ENCODE results near the gene IL4R.
A peak's percentile ranks its signal among the peaks of the same experiment; 100 is the strongest.

The IL4R gene

DNA sequence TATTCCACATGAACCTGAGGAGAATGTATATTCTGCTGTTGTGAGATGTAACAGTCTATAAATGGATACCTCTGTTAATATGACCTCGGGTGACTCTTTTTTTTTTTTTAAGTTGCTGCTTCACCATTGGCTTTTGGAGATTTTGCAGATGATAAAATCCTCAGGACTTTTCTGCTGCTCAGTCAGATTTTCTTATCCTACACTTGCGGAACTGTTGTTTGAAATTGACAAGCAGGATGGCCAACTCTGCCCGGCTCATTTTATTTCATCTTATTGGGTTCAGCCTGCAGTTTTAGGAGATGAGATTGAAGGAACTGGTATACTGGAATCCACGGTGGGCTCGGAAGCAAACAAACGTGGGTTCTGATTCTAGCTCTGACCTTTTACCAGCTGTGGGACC, 19.3 kb downstream of the IL4R start:
- no peak for DNase-seq

DNA sequence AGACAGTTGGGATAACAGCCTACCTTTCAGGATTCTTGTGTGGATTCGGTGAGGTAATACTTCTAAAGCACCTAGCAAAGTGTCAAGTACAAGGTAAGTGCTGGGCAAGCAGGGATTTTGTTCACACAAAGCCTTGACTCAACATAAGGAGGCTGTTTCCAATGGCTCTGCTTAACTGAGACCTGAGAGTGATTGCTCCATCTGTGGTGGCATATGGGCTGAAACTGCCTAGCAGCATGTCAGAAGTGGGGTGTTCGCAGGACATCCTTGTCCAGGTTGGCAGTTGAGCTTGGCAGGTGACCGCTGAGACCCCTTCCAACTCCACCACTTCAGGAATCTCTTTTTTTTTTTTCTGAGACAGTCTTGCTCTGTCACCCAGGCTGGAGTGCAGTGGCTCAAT, 19.8 kb downstream of the IL4R start:
- DNase-seq: no peak

DNA sequence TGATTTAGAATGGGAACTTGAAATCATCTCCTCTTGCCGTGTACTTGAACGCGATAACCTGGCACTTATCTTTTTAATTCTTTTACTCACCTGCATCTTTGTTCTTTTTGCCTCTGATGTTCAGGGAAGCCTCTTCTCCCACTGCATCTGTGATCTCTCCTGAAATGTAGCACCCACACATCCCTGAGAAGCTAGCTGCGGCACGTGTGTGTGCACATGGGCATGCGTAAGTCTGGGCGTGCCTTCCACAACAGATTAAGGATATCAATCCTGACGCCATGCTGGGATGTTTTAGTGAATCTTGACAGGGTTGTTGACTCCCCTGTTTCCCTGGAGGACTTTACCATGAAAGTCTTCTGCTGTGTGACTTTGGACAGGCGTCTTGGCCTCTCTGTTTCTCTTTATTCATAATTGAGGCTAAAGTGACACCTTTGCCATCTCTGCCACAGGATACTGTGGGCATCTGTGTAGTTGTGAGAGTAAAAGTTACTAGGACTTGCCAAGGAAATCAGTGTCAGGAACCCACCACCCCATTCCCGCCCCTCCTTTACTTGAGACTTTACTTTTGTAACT, 20.5 kb downstream of the IL4R start:
- no peak for DNase-seq

DNA sequence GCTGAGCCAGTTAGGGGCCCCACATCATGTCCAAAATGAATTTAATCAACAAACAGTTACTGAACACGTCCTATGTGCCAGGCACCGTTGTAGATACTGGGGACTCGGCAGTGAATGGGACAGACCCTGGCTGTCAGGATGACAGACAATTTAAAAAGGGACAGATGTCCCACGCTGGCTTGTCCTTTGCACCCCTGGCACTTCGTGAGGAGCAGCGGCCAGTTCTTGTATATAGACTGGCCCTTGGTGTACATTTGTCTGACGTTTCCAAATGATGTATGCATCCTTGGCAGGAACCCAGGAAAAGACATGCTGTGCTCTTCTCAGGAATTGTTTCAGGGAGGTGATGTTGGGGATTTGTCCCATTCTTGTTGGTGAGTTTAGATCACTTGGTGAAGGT, 21.1 kb downstream of the IL4R start:
- no peak for DNase-seq

DNA sequence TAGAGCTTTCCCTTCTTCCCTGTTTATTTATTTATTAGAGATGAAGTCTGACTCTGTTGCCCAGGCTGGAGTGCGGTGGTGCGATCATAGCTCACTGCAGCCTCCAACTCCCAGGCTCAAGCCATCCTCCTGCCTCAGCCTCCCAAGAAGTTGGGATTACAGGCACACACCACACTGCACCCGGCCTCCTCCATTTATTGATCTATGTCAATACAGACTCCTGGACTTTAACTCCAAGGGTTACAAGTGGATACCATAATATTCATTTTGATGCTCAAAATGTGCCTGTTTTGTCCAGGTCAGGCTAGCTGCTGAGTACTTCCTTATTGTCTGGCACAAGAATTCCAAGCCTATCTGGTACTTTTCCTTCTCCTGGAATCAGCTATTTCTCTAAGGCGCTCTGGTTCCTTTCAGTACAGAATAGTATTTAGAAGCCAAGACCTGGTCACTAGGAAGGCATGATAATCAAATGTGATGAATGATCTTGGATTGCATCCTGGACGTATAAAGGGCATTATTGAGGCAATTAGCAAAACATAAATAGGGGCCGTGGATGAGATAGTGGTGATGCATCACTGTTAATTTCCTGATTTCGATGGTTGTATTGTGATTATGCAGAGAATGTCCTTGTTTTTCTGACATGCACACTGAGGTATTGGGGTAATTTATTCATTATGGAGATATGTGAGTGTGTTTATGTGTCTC, 21.7 kb downstream of the IL4R start:
- DNase-seq: no peak

DNA sequence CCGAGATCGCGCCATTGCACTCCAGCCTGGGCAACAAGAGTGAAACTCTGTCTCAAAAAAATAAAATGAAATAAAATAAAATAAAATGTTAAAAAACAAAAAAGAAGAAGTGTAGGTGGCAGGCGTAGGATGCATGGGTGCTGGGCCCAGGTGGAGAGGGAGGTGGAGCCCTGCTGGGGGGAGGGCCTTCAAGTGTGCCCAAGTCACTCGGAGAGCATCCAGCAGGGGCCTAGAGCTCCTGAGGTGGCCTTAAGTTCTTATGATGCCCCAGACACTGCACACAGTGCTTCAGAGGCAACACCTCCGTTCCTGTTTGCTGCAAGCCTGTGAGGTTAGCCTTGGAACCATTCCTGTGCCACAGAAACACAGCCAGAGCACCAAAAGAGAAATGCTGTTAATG, 23.2 kb downstream of the IL4R start:
- DNase-seq: no peak

DNA sequence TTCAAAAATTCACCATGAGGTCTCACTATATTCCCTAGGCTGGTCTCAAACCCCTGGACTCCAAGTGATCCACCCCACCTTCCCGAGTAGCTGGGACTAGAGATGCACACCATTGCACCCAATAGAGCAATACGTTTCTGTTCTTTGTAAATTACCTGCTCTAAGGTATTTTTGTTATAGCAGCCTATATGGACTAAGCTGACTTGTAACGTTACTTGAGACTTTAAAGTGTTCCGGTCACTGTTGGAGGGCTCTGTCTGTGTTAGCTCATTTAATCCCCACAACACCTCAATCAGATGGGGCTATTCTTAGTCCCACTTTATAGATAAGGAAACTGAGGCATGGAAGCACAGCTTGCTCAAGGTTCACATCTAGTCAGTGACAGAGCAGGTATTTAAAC, 25.4 kb downstream of the IL4R start:
- no peak for DNase-seq

DNA sequence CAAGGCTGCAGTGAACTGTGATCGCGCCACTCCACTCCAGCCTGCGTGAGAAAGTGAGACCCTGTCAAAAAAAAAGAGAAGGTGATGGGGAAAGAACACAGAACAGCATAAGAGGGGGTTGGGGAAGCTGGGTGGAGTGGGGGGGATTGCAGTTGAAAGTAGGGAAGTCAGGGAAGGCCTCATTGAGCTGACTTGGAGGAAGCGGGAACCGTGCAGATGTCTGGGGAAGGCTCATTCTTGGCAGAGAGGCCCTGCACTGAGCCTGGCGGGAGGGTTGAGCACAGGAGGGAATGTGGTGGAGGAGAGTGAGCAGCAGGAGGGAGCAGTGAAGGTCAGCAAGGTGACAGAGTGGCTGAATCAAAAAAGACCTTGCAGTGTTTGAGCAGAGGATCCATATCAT, 26.9 kb downstream of the IL4R start:
- no peak for DNase-seq

DNA sequence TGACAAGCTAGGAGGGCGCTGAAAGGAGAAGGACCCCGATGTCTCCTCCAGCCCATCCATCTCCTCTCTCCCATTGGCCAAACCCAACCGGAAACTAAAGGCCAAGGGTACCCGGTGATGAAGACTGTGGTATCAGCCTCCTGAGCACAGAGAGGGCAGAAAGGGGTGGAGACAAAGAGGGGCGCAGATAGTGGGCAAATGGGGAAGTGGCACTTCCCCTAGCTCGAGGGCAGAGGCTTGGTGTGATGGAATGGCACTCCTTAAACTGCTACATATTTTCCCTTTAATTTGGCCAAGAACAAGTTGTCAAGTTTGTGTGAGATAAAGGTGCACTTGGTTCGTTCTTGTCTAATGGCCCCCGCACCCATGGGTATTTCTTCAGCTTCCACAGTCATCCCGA, 27.8 kb downstream of the IL4R start:
- no peak for DNase-seq

DNA sequence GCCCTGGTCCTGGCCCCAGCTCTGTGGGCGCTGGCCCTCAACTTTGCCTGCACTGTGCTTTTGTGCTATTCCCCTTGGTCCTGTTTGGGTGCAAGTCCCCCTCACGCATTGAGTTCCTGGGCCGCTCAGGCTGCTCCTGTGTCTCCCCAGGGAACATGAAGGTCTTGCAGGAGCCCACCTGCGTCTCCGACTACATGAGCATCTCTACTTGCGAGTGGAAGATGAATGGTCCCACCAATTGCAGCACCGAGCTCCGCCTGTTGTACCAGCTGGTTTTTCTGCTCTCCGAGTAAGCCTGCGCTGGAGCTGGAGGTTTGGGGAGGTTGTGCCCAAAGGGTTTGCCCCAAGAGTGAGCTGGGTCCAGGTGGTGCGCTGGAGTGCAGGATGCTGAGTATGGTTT, 28.2 kb downstream of the IL4R start:
- DNase-seq: no peak

DNA sequence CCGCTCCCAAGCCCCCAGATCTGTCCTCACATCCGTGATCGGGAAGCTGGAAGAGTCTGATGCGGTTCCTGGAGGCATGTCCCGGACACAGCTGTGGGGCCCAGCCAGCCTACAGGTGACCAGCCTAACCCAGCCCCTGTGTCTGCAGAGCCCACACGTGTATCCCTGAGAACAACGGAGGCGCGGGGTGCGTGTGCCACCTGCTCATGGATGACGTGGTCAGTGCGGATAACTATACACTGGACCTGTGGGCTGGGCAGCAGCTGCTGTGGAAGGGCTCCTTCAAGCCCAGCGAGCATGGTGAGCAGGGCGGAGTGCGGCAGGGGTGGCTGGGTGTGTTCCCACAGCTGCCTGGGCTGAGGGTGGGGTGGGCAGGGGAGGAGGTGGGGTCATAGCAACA, 30.9 kb downstream of the IL4R start:
- no peak for DNase-seq

DNA sequence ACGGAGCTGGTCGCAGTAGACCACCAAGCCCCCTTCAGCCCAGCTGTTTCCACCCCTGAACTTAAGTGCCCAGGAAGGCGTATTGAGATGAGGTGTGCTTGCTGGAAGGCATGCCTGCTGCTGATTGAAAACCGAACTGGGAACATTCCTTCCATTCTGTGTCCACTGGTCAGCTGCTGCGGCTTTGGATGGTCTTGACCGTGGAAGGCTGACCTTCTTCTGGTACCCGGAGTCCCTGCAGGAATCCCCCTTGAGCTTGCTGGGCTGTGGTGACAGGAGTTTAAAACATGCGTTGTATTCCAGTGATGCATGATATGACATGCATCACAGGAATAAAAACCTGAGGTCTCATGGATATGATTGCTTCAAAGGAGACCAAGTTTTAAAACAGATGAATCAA, 31.4 kb downstream of the IL4R start:
- no peak for DNase-seq

DNA sequence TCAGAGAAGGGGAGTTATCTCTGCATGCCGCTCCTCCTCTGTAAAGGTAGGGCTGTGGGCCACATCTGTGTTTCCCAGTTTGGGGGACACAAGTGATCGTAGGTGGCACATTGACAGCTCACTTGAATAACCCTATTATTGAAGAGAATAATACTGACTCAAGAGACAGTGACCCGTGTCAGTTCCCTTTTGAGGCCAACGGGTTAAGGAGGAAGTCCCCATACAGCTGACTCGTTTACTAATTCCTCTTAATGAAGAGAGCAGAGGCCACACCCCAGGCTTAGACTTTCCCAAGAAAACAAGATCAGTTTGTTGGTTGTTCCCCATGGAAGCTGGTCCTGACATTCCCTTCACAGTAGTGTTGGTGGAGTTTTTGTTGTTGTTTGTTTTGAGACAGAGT, 33.0 kb downstream of the IL4R start:
- DNase-seq: no peak

DNA sequence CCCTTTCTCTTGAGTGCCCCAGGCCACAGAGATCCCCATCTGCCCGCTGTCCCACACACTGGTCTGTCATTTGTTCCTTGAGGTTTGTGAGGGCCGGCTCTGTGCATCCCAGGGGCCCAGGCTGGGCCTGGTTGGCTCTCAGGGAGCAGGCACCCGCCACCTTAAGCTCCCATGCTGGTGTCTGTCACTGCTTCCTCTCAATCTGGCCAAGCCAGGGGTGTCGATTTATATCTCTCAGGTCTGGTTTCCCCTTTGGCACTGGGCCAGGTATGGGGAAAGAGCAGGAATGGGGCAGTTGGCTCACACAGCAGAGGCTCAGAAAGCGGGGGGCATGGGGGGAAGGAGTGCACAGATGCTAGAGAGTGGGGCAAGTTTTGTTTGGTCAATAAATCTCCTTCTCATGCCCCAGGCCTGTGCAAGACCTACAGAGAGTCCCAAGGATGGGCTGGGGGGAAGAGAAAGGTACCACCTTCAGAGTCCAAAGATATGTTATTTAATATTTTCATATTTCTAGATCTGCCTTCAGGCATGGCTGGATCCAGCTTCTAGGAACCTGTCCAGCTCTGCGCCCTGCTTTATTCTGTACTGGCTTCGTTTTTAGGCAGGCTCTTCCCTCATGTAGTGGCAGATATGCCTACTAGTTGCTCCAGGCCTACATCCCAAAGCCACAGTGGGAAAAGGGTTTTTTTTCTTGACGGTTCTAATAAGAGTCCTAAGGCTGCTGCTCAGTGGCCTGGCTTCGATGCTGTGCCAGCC, 34.3 kb downstream of the IL4R start:
- no peak for DNase-seq

DNA sequence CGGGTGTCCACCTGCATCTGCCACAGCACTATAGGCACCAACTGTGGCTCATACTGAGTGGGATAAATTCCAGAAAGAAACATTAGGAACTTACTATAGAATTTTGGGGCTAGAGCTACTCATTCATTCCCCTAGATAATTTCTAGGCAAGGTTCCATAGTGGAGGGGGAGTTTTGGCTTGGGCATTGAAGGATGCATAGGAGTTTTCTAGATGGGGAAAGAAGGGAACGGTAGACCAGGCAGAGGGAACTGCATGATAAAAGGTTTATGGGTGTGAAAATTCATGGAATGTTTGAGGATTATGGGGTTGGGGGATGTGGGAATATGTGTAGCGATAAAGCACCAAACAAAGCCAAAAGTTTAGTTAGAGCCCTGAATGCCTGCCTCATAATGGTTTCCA, 35.5 kb downstream of the IL4R start:
- DNase-seq: no peak

DNA sequence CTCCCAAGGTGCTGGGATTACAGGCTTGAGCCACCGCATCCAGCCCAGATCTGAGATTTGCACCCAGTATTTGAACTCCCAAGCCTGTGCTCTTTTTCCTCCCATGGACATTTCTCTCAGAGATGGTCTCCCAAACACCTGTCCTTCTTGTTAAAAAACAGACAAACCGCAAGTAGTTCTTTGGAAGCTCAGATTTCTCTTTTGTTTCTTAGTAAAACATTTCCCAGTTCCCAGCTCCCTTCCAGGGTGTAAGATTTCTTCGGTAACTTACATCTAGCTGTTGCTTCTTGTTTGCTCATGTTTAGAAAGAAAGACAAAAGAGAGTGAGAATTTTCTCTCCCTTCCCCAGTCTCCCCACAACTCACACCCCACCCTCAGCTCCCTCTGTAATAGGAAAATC, 36.2 kb downstream of the IL4R start:
- no peak for DNase-seq

DNA sequence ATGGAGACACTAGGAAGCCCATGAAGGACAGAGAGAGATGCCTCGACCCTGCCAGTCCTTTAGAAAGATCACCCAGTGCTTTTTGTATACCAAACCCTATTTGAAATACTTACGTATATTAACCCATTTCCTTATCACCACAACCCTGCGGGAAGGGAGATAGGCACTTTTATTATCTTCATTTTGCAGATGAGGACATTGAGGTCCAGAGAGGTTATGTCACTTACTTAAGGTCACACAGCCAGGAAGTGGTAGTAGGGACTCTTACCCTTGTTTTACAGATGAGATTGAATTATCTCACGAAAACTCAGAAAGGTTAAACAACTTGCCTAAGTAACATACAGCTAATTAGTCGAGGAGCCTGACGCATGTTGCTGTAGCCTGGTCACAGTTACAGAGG, 38.2 kb downstream of the IL4R start:
- DNase-seq: no peak

DNA sequence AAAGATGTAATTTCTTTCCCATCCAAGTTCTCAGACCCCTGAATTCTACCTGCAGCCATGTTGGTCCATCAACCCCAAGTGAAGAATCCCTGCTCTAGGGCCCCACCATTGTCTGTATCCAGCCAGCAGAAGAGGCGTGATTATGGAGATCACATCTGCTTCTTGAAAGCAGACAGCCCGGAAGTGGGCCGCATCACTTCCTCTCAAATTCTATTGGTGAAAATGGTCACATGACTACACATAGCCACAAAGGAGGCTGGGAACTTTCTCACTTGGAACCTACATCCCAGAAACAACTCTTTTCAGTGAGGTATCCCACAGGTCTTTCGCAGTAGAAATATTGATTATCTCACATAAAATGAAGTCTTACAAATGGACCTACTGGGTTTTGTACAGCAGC, 40.1 kb downstream of the IL4R start:
- no peak for DNase-seq

DNA sequence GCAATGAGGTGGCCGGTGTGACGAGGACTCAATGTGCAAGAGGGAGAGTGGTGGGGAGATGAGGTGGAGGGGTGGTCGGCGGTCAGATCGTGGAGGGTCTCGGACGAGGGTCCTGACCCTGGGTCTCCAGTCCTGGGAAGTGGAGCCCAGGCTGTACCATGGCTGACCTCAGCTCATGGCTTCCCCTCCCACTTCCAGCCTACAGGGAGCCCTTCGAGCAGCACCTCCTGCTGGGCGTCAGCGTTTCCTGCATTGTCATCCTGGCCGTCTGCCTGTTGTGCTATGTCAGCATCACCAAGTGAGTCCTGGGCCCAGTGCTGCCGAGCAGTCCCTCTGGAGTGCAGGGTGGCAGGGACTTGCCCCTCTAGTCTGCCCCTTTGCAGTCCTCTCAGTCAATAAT, 41.8 kb downstream of the IL4R start:
- peak; percentile 63 for DNase-seq

DNA sequence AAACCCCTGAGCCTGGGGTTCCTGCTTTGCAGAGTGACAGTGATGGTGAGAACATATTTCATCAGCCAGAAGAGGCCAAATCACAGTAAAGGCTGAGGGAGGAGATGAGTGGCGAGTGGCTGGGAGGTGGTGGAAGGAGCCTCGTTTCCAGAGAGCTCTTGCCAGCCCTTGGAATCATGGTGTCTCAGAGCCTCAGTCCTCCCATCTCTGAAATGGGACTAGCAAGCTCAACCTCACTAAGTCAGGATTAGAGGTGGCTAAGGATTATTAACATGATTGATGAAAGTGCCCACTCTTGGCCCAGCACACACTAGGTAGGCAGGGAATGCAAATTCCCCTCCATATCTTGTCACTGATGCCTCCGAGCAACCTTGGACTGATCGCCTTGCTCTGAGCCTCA, 43.0 kb downstream of the IL4R start:
- DNase-seq: no peak

DNA sequence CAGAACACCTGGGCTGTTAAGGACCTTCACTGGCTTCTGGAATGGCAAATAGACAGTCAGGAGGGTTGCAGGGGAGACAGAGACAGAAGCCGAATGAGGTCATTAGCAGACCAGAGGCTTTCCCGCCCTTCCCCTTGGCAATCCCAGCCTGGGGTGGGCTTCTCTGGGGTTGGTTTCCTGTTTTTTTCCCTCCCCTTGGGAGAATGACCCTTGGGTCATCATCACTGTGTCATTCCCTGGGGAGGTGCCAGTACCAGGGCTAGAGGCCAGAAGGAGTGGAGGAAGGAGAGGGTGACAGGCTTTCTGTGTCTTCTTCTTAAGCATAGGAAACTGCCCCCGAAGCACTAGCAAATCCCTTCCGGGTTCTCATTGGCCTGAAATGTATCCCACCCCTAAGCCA, 45.3 kb downstream of the IL4R start:
- no peak for DNase-seq

DNA sequence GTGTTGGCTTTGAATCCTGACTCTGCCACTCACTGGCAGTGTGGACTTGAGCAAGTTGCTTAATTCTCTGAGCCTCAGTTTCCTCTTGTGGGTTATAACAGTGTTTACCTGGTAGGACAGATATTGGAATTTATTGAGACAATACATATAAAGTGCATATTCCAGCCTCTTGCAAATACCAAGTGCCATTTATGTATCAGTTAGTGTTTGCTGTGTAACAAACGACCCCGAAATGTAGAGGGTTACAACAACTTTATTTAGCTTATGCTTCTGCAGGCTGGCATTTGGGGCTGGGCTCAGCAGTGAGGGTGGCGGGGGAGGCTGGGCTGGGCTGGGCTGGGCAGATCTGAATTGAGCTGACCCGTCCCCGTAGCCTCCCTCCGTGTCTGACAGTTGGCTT, 45.8 kb downstream of the IL4R start:
- no peak for DNase-seq

DNA sequence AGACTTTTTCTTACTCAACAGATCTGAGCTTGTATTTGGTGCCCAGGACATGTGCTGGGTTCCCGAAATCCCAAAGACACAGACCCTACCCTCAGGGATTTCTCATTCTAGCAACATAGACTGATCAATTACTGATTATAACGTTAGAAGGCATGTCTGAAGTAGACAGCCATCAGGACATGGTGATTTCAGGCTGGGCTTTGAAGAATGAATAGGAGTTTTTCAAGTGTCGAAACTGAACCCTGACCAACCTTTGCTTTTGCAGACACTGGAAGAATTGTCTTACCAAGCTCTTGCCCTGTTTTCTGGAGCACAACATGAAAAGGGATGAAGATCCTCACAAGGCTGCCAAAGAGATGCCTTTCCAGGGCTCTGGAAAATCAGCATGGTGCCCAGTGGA, 48.2 kb downstream of the IL4R start:
- no peak for DNase-seq

DNA sequence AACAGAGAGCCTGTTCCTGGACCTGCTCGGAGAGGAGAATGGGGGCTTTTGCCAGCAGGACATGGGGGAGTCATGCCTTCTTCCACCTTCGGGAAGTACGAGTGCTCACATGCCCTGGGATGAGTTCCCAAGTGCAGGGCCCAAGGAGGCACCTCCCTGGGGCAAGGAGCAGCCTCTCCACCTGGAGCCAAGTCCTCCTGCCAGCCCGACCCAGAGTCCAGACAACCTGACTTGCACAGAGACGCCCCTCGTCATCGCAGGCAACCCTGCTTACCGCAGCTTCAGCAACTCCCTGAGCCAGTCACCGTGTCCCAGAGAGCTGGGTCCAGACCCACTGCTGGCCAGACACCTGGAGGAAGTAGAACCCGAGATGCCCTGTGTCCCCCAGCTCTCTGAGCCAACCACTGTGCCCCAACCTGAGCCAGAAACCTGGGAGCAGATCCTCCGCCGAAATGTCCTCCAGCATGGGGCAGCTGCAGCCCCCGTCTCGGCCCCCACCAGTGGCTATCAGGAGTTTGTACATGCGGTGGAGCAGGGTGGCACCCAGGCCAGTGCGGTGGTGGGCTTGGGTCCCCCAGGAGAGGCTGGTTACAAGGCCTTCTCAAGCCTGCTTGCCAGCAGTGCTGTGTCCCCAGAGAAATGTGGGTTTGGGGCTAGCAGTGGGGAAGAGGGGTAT, 48.9 kb downstream of the IL4R start:
- DNase-seq: no peak

All from stimulated activated CD8-positive, alpha-beta memory T cell treated with anti-CD3 and anti-CD28 coated beads, Interleukin-4, amount 100 ng/mL, for 48 hours (primary cell).